Caco-2 (cell line): ENCODE data around the gene PPL. TPM values are rescaled to one million over a fixed set of nuclear protein-coding genes. Genes with fewer than 3 reads are reported as not detected.
"Not testable (repeated sequence)": the region's sequence is repeated elsewhere in the genome, so short reads cannot be mapped to it uniquely, and the experiment has no call there.

Source experiments
- BruUV-seq: library from RNA; stranded (reverse); fragments of 400-500 nt; replicated peaks from 2 replicates; lab custom pipeline; 2021; lab: Mats Ljungman, UMichigan
- CTCF ChIA-PET: fragments of 300-600 bp; sonication (Branson Sonifier 250); formaldehyde crosslinking; loops from one replicate; lab custom pipeline; 2022; ENCODE audit warnings: antibody characterized with exemption; lab: Charles Lee
- POLR2A ChIA-PET: fragments of 300-600 bp; sonication (Branson Sonifier 250); formaldehyde crosslinking; loops from one replicate; lab custom pipeline; 2022; ENCODE audit warnings: antibody characterized with exemption; lab: Charles Lee
- DNase-seq, 2 experiments: peaks; one replicate each; pipeline versions ENCODE4 v3.0.0 to v3.0.0-alpha.2; 2020 to 2022
- H3K27me3 ChIP-seq: replicated peaks from 2 replicates; pipeline ENCODE4 v1.6.0; 2011; ENCODE audit warnings: low read length; ENCODE audit not compliant: control insufficient read depth, insufficient read depth
- H3K36me3 ChIP-seq: 2 replicates; pipeline ENCODE4 v1.5.1; 2011; ENCODE audit warnings: low read length; ENCODE audit not compliant: control insufficient read depth, insufficient read depth
- H3K4me1 ChIP-seq: fragments of 250-450 bp; sonication (Bioruptor Pico); 2 replicates; pipeline ENCODE4 v1.5.1; 2020; ENCODE audit warnings: mild to moderate bottlenecking
- H3K4me3 ChIP-seq: 2 replicates; pipeline ENCODE4 v1.5.1; 2011; ENCODE audit warnings: low read depth, mild to moderate bottlenecking, control low read depth, low read length
- H3K9me3 ChIP-seq: fragments of 250-450 bp; sonication (Bioruptor Pico); 2 replicates; pipeline ENCODE4 v1.5.1; 2020; ENCODE audit warnings: mild to moderate bottlenecking, moderate library complexity
- H3K27ac Mint-ChIP-seq: one replicate; pipeline ENCODE4 v1.8.0; 2022; ENCODE audit warnings: mixed read lengths; ENCODE audit not compliant: unreplicated experiment
- H3K27me3 Mint-ChIP-seq: one replicate; pipeline ENCODE4 v1.8.0; 2022; ENCODE audit warnings: mixed read lengths; ENCODE audit not compliant: insufficient read depth, unreplicated experiment
- H3K36me3 Mint-ChIP-seq: one replicate; pipeline ENCODE4 v1.8.0; 2022; ENCODE audit warnings: mild to moderate bottlenecking, mixed read lengths; ENCODE audit not compliant: insufficient read depth, unreplicated experiment
- H3K4me1 Mint-ChIP-seq: one replicate; pipeline ENCODE4 v1.8.0; 2022; ENCODE audit warnings: low read depth, mixed read lengths; ENCODE audit not compliant: unreplicated experiment
- H3K4me3 Mint-ChIP-seq: one replicate; pipeline ENCODE4 v1.8.0; 2022; ENCODE audit warnings: mild to moderate bottlenecking, moderate library complexity, mixed read lengths; ENCODE audit not compliant: unreplicated experiment
- H3K9me3 Mint-ChIP-seq: one replicate; pipeline ENCODE4 v1.8.0; 2022; ENCODE audit warnings: mixed read lengths; ENCODE audit not compliant: unreplicated experiment
- intact Hi-C: fragments of 100-400 bp; cut with micrococcal nuclease; formaldehyde crosslinking; loops from one replicate; pipeline ENCODE4 v1.10.0; 2022; ENCODE audit not compliant: unreplicated experiment
- total RNA-seq: library from RNA; stranded (reverse); gene quantifications from 2 replicates; pipeline ENCODE4 v1.2.3, GENCODE V29; 2022
- TF ChIP-seq, protein P1 (sequence below), 2 experiments: fragments of 200-600 bp in 1 of 2; IDR thresholded peaks; 1 replicate in 1 of 2; 2 replicates in 1 of 2; pipeline versions ENCODE4 v1.5.1 to v1.8.0; 2011 to 2022; ENCODE audit warnings: antibody characterized with exemption in 1 of 2, control low read depth in 1 of 2, inconsistent platforms in 1 of 2, low read depth in 1 of 2, low read length in 1 of 2, mild to moderate bottlenecking in 1 of 2, moderate library complexity in 1 of 2; ENCODE audit not compliant: insufficient read depth in 1 of 2, severe bottlenecking in 1 of 2, unreplicated experiment in 1 of 2

PPL gene
- total RNA-seq, 1 experiment from 2014 or later, result 68.1 TPM

DNA sequence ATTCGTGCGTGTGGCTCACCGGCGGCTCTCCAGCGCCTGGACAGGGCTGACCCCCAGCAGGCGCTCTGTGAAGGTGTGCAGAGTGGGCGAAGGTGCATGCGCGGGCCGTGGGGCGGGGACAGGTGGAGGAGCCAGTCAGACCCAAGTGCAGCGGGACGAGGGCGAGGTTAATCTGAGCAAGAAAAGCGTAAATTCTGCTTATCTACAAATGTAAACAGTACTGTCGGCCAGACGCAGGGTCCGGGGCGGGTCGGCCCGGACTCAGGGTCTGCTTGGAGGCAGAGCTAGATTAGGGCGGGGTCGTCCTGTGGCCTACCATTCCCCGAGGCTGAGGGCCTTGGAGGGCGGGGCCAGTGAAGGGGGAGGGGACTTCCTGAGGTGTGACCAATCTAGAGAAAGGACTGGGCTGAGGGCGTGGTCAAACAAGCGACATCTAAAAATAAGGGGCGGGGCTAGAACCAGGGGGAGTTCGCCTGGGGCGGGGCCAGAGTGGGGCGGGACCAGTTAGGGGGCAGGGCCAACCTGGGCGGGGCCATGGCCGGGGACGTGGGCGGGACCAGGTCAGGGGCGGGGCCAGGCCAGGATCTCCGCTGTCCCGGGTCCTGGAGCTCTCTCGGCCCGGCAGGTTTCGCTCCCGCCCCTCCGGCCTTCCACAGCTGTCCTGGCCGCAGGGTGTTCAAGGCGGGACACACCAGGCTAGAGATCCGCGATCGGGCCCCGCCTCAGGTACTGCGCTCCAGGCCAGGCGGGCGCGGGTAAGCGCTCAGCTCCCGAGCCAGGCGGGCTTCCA, 21.0 kb upstream of the PPL start, which contains the start of gene SEC14L5:
Gene SEC14L5 (plus strand): TSS at position 611 of the 790 bp plus-strand sequence. CDS start 994 bp downstream, outside the sequence.
- intact Hi-C loops, result loop anchor here (1.0 to 5.0 kb wide), 6 partner anchors 21 to 265 kb away; partner anchors contain the start of genes ANKS3, DNAAF8, EEF2KMT and NUDT16L1
- TF ChIP-seq, protein P1, sequence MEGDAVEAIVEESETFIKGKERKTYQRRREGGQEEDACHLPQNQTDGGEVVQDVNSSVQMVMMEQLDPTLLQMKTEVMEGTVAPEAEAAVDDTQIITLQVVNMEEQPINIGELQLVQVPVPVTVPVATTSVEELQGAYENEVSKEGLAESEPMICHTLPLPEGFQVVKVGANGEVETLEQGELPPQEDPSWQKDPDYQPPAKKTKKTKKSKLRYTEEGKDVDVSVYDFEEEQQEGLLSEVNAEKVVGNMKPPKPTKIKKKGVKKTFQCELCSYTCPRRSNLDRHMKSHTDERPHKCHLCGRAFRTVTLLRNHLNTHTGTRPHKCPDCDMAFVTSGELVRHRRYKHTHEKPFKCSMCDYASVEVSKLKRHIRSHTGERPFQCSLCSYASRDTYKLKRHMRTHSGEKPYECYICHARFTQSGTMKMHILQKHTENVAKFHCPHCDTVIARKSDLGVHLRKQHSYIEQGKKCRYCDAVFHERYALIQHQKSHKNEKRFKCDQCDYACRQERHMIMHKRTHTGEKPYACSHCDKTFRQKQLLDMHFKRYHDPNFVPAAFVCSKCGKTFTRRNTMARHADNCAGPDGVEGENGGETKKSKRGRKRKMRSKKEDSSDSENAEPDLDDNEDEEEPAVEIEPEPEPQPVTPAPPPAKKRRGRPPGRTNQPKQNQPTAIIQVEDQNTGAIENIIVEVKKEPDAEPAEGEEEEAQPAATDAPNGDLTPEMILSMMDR (IDR thresholded peaks at IDR 0.05; ENCODE audit: insufficient read depth in 1 of 2, low read depth in 1 of 2, low read length in 1 of 2, severe bottlenecking in 1 of 2, unreplicated experiment in 1 of 2), result no peak
- ChIA-PET CTCF (interaction anchor here (0.5 to 1.6 kb wide), 11 partner anchors 21 to 1181 kb away, joined by 3 to 9 read pairs (median 4); partner anchors contain the start of genes ANKS3, DNAAF8 and PPL), POLR2A (interaction anchor here (0.7 to 1.0 kb wide), 3 partner anchors 10 to 704 kb away, joined by 3 to 7 read pairs (median 5); partner anchors contain the start of gene ROGDI)
- no peaks in the 10 kb centered on the region for H3K36me3 ChIP-seq
- peaks cover 7% of the 10 kb centered on the region for H3K4me1 Mint-ChIP-seq
- no peaks in the 10 kb centered on the region for H3K27me3 ChIP-seq
- peaks cover 4% of the 10 kb centered on the region for H3K27me3 Mint-ChIP-seq
- peak within 1 kb of the TSS; percentile 2 for H3K27ac Mint-ChIP-seq
- peak; percentile 98 to 100 for DNase-seq
- no peaks in the 10 kb centered on the region for H3K9me3 ChIP-seq
- H3K4me3 ChIP-seq, result peak within 1 kb of the TSS; percentile 45
- H3K9me3 Mint-ChIP-seq, result no peaks in the 10 kb centered on the region
- peak within 1 kb of the TSS; percentile 71 for H3K4me3 Mint-ChIP-seq
- H3K36me3 Mint-ChIP-seq, result peaks cover 5% of the 10 kb centered on the region
- BruUV-seq, result no TSS peak
- H3K4me1 ChIP-seq, result peaks cover 10% of the 10 kb centered on the region

DNA sequence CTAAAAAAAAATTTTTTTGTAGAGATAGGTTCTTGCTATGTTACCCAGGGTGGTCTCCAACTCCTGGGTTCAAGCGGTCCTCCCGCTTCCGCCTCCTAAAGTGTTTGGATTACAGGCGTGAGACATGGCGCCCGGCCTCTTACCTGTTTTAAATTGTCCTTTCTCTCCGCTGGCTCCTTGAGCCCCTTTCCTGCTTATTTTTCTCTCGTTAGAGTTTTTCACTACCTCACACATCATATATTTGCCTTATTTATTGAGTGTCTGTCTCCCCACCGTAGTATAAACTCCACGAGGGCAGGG, 20.4 kb upstream of the PPL start:
- ChIA-PET CTCF (interaction anchor here (0.6 to 1.6 kb wide), 4 partner anchors 79 to 1181 kb away, joined by 3 to 9 read pairs (median 4); partner anchors contain the start of genes ANKS3 and DNAAF8), POLR2A (no interaction called here)
- Mint-ChIP-seq H3K27me3 (peaks cover 4% of the 10 kb centered on the region), H3K27ac (peak overlapping the region; percentile 2), H3K4me3 (peak overlapping the region; percentile 71), H3K4me1 (peaks cover 7% of the 10 kb centered on the region), H3K36me3 (peaks cover 5% of the 10 kb centered on the region), H3K9me3 (no peaks in the 10 kb centered on the region)
- no peaks in the 10 kb centered on the region for H3K27me3 ChIP-seq
- peaks cover 10% of the 10 kb centered on the region for H3K4me1 ChIP-seq
- H3K4me3 ChIP-seq, result peak overlapping the region; percentile 45
- DNase-seq, result no peak
- no TSS peak for BruUV-seq
- no peaks in the 10 kb centered on the region for H3K9me3 ChIP-seq
- intact Hi-C loops, result loop anchor here (2.0 to 5.0 kb wide), 4 partner anchors 39 to 265 kb away; partner anchors contain the start of genes EEF2KMT and NUDT16L1
- H3K36me3 ChIP-seq, result no peaks in the 10 kb centered on the region
- TF ChIP-seq, protein P1 (IDR thresholded peaks at IDR 0.05; ENCODE audit: insufficient read depth in 1 of 2, low read depth in 1 of 2, low read length in 1 of 2, severe bottlenecking in 1 of 2, unreplicated experiment in 1 of 2), result no peak

DNA sequence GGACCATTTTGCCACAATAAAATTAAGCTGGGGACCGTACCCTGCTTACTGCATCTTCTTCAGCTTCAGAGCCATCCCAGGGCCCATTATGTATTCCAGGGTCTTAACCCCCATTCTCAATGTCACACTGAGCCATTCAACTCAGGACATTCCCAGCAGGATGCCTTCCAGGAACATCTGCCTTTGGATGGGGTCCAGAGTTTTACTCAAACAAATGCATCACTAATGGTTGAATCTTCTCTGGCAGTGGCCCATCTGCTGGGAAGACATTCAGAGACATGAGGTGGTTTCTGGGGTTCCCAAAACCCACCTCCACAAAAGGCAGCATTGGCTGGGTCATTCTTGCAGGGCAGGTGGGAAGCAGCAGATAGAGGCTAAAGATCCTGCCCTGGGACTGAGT, 17.8 kb upstream of the PPL start:
- no peaks in the 10 kb centered on the region for H3K36me3 ChIP-seq
- H3K27me3 ChIP-seq, result no peaks in the 10 kb centered on the region
- H3K9me3 Mint-ChIP-seq, result no peaks in the 10 kb centered on the region
- H3K4me1 ChIP-seq, result peaks cover 10% of the 10 kb centered on the region
- ChIA-PET CTCF (no interaction called here), POLR2A (no interaction called here)
- H3K4me1 Mint-ChIP-seq, result peaks cover 8% of the 10 kb centered on the region
- H3K4me3 Mint-ChIP-seq, result no peak overlapping the region
- peaks cover 4% of the 10 kb centered on the region for H3K27me3 Mint-ChIP-seq
- H3K4me3 ChIP-seq, result no peak overlapping the region
- BruUV-seq, result no TSS peak
- TF ChIP-seq, protein P1 (IDR thresholded peaks at IDR 0.05; ENCODE audit: insufficient read depth in 1 of 2, low read depth in 1 of 2, low read length in 1 of 2, severe bottlenecking in 1 of 2, unreplicated experiment in 1 of 2), result no peak
- DNase-seq, result no peak
- H3K36me3 Mint-ChIP-seq, result peaks cover 5% of the 10 kb centered on the region
- intact Hi-C loops, result loop anchor here (5.0 kb wide), 2 partner anchors 68 to 143 kb away; partner anchors contain the start of gene EEF2KMT
- H3K27ac Mint-ChIP-seq, result no peak overlapping the region
- H3K9me3 ChIP-seq, result no peaks in the 10 kb centered on the region

DNA sequence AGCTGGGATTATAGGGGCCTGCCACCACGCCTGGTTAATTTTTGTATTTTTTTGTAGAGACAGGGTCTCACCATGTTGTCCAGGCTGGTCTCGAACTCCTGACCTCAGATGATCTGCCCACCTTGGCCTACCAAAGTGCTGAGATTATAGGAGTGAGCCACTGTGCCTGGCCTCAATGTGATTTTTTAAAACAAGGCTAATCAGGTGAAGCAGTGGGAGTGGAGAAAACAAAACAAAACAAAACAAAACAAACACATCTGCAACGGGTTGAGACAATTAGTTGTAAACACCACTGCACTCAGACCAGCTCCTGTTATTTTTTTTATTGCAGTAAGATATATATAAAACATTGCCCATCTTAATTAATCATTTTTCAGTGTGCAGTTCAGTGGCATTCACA, 14.6 kb upstream of the PPL start:
- H3K4me1 ChIP-seq, result peaks cover 25% of the 10 kb centered on the region
- H3K4me3 Mint-ChIP-seq, CTCF ChIA-PET, H3K9me3 Mint-ChIP-seq, DNase-seq, H3K36me3 ChIP-seq, POLR2A ChIA-PET, H3K9me3 ChIP-seq, BruUV-seq, H3K27me3 ChIP-seq, H3K4me3 ChIP-seq, H3K36me3 Mint-ChIP-seq, intact Hi-C loops, H3K27me3 Mint-ChIP-seq: not testable (repeated sequence)
- H3K4me1 Mint-ChIP-seq, result peaks cover 27% of the 10 kb centered on the region
- peak overlapping the region; percentile 13 for H3K27ac Mint-ChIP-seq
